ENCODE measurements around the gene ANKRD13C.
A peak's percentile ranks its signal among the peaks of the same experiment; 100 is the strongest.
"Not testable (repeated sequence)": the region's sequence is repeated elsewhere in the genome, so short reads cannot be mapped to it uniquely, and the experiment has no call there.

The ANKRD13C gene, protein sequence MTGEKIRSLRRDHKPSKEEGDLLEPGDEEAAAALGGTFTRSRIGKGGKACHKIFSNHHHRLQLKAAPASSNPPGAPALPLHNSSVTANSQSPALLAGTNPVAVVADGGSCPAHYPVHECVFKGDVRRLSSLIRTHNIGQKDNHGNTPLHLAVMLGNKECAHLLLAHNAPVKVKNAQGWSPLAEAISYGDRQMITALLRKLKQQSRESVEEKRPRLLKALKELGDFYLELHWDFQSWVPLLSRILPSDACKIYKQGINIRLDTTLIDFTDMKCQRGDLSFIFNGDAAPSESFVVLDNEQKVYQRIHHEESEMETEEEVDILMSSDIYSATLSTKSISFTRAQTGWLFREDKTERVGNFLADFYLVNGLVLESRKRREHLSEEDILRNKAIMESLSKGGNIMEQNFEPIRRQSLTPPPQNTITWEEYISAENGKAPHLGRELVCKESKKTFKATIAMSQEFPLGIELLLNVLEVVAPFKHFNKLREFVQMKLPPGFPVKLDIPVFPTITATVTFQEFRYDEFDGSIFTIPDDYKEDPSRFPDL

DNA sequence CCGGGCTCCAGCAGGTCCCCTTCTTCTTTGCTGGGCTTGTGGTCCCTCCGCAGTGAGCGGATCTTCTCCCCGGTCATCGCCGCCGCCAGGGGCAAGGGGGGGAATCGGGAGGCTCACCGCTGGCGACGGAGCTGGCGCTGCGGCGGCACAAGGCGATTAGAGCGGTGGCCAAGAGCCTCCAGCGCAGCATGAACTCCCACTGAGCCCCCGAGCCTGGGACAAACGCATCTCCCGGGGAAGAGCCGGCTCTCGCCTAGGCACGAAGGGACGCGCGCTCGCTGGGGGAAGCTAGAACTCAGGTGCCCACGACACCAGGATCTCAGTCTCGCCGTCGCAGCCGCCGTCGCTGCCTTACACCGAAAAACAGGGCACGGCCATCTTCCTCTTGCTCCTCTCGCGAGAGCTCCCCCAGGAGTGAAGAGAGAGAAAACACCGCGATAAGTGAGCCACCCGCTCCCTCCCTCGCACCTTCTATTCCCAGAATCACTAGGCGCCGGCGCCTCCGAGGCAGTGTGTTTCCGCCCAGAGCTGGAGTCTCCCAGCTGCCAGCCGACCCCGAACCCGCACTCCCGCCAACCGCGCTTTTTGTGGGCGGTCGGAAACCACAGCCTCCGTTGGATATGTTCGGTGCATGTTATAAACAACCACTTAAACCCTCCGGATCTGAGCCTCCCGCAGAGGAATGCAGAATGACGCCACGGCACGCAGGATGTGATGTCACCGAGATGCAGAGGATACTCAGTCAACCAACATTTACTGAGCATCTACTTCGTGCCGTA, at the start of gene ANKRD13C:
Gene ANKRD13C (minus strand): TSS at position 391 of the 779 bp plus-strand sequence. CDS start 314 bp downstream, at position 77.
- DNase-seq = peak; percentile 94 to 95

DNA sequence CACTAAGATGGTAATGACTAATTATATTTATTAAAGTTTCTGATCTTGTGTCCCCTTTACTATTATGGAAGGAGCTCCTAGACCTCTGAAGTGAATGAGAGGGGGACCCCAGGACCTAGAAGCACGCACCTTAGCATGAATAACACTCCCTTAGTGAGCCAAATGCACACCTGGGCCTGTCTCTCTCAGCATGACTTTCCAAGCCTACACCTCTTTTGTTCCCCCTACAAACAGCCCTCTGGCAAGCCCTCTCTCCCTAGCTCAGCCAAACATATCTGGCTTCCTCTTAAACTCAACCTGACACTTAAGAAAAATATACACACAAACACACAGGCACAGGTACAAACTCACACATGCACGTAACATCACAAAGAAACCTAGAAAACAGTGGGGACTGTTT, 49.2 kb upstream of the ANKRD13C start:
- no peak for DNase-seq

DNA sequence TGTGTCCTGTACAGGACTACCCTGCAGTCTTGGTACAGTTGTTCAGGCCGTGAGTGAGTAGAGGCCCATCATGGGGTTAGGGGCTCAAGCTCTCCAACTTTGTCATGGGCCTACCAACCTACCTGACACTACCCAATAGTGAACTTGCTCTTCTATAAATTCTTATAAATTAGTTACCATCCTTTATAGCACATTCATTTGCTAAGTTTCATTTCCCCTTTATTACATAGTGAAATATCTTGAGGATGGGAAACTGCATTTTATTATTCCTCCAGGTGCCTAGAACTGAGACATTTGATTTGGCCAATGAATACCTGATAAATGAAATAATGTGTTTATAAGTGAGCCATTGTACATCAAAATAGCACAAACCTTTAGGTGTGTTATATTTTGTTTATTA, 47.5 kb upstream of the ANKRD13C start:
- no peak for DNase-seq

DNA sequence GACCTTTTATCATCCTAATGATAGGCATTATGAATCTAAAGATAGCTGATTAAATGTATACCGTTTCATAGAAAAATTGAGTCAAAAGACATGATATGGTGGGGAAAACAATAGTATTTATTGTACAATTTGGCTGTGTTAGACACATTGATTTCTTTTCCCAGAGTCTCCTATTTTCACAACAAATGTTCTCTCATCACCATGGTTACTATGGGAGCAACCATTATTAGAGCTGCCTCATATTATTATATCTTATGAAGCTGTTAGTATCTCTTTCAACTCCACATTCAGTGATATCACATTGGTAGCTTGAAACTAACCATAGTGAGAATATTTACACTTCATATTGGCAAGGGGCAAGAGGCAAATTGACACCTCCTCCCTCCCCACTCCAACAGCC, 45.8 kb upstream of the ANKRD13C start:
- no peak for DNase-seq

DNA sequence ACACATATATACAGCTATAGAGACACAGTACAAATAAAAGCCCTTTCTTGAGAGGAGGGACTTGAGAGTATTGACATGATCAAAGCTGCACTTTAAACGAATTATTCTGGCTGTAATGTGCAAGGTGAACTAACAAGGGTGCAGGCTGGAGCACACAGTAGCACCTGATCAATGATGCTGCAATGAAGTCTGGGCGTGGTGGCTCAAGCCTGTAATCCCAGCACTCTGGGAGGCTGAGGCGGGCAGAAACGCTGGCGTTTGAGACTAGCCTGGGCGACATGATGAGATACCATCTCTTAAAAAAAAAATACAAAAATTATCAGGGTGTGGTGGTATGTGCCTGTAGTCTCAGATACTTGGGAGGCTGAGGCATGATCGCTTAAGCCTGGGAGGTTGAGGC, 42.5 kb upstream of the ANKRD13C start:
- DNase-seq = no peak

DNA sequence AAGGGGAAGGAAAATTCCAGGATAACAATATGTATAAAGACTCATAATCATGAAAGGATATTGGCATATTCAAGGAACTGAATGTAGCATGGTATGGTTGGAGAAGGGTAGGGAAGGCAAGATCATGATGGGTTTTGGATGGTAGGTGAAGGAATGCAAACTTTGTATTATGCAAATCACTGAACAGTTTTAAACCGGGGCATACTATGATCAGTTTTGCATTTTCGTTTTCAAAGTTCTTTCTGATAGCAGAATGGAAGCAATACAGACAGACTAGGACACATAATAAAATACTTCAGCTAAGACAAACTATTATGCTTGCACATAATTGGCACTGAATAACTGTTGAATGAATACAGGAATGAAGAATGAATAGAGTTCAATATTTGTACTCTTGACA, 42.1 kb upstream of the ANKRD13C start:
- no peak for DNase-seq

DNA sequence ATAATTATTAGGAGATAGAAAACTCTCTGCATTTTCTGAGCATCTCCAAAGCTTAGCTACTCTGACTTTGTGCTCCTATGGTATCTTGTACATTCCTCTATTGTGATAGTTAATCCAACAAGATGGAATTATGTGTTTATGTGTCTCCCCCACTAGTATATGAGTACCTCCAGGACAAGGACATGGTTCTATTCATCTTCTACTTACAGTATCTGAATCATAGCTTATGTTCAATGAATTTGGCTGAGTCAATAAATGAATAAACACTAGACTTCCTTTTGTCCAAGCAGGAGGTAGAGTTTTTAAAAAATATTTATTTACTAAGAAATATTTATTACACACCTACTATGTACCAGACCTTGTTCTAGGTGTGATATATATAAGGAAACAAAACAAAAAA, 38.1 kb upstream of the ANKRD13C start:
- DNase-seq = no peak

DNA sequence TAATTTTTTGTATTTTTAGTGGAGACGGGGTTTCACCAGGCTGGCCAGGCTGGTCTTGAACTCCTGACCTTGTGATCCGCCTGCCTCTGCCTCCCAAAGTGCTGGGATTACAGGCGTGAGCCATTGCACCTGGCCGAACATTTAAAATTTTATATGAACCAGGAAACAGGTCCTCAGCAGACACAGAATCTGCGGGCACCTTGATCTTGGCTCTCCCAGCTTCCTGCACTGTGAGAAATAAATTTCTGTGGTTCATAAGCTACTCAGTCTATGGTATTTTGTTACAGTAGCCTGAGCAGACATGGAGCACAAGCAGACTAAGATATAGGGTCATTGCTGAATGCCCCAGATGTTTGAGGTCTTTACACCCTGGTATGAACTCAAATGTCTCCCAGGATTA, 33.0 kb upstream of the ANKRD13C start:
- no peak for DNase-seq

DNA sequence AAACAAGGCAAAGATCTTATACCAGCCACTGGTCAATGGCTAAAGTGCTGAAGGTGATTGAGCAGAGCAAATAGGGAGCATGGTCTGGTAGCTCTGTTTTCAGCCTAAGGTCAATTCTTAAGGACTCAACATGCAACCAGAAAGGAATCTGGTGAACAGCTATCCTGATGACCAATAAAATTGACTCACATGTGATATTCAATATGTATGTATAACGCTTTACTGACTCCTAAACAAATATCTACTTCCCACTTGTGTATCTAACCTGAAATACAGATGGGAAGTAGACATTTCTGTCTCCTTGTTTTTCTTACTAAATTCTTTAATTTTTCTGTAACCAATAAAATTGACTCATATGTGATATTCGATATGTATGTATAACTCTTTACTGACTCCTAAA, 31.6 kb upstream of the ANKRD13C start:
- DNase-seq = no peak

DNA sequence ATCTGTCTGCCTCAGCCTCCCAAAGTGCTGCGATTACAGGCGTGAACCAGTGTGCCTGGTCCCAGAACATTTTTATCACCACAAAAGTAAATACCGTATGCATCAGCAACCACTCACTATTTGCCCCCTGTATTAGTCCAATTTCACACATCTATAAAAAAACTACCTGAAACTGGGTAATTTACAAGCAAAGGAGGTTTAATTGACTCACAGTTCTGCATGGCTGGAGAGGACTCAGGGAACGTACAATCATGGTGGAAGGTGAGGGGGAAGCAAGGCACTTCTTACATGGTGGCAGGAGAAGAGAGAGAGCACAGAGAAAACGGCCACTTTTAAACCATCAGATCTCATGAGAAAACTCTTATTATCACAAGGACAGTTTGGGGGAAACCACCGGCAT, 31.0 kb upstream of the ANKRD13C start:
- DNase-seq = no peak

DNA sequence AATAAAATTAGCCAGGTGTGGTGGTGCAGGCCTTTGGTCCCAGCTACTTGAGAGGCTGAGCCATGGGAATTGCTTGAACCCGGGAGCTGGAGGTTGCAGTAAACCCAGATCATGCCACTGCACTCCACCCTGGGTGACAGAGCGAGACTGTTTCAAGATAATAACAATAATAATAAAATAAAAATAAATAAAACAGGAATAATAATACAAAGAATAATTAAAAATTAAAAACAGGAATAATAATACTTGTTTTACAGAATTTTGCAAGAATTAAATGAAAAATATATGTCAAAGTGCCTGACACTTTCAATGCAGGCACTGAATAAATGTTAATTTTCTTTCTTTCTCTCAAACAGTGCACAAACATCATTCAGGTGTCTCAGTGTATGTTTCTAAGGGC, 30.0 kb upstream of the ANKRD13C start:
- no peak for DNase-seq

DNA sequence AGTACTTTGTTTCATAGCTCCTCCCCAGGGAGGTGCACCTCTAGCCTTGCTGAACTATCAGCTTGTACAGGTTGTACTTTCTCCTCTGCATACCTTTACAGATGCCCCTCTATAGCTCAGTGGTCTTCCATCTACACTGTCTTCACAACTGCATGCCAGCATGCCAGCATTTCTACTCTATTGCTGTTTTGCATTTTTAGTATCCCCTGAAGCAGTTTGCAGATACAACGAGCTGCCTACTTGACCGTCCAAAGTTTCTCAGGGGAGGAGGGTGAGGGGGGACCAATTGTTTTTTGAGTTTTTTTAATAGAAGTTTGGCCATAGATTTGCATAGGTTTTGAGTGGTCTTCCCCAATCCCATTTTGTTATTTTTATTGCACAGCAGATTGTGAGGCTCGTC, 29.0 kb upstream of the ANKRD13C start:
- no peak for DNase-seq

DNA sequence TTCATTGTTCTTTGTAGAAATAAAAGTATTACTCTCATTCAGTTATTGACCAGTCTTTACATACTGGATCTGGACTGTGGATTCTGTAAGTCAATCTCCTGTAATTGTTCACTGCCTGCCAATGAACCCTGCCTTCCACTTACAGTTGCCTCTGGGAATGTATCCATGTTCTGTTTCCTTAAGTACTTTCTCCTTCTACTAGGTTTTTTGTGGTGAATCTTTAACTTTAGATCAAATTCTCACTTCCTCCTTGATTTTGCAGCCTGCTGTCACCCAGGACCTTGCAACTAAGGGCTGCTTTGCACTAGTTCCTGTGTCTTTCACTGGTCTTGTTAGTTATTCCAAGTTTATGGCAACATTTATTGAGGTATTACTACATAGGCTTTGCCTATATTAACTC, 28.2 kb upstream of the ANKRD13C start:
- no peak for DNase-seq

DNA sequence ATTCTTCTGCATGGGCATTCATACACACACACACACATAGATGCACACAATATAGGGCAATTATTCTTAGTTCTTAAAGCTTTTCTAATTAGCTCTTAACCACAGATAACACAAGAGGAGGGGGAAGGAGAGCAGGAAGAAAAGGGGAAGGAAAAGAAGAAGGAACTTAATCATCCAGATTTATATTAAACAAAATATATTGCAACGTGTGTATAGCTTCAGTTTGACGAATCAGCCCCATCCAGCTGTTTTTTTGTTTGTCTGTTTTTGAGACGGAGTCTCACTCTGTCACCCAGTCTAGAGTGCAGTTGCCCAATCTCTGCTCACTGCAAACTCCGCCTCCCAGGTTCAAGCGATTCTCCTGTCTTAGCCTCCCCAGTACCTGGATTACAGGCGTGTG, 21.7 kb upstream of the ANKRD13C start:
- DNase-seq = no peak

DNA sequence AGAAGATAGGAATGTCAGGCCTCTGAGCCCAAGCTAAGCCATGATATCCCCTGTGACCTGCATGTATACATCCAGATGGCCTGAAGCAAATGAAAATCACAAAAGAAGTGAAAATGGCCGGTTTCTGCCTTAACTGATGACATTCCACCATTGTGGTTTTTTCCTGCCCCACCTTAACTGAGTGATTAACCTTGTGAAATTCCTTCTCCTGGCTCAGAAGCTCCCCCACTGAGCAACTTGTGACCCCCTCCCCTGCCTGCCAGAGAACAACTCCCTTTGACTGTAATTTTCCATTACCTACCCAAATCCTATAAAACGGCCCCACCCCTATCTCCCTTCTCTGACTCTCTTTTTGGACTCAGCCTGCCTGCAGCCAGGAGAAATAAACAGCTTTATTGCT, 19.1 kb upstream of the ANKRD13C start:
- DNase-seq = not testable (repeated sequence)

DNA sequence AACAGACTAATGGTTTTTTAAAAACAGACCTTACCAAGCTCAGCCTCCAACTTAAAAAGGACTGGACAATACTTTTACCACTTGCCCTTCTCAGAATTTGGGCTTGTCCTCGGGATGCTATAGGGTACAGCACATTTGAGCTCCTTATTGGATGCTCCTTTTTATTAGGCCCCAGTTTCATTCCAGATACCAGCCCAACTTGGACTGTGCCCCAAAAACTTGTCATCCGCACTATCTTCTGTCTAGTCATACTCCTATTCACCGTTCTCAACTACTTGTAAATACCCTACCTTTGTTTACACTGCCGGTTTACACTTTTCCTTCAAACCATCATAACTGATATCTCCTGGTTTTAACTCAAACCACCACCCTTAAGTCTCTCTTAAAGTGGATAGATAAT, 17.9 kb upstream of the ANKRD13C start:
- no peak for DNase-seq

DNA sequence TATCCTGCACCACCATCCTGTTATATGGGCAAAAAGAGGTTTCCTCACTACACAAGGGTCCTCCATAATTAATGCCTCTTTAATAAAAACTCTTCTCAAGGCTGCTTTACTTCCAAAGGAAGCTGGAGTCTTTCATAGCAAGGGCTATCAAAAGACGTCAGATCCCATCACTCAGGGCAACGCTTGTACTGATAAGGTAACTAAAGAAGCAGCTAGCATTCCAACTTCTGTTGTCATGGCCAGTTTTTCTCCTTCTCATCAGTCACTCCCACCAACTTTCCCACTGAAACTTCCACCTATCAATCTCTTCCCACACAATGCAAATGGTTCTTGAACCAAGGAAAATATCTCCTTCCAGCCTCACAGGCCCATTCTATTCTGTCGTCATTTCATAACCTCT, 17.1 kb upstream of the ANKRD13C start:
- DNase-seq = not testable (repeated sequence)

DNA sequence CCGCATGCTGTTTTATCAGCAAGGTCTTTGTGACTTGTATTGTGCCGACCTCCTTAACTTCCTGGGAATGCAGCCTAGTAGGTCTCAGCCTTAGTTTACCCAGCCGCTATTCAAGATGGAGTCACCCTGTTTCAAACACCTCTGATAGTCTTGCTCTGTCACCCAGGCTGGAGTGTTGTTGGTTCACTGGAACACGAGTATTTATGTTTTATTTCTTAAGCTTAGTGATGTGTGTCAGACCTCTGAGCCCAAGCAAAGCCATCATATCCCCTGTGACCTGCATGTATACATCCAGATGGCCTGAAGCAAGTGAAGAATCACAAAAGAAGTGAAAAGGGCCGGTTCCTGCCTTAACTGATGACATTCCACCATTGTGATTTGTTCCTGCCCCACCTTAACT, 12.9 kb upstream of the ANKRD13C start:
- DNase-seq = not testable (repeated sequence)

DNA sequence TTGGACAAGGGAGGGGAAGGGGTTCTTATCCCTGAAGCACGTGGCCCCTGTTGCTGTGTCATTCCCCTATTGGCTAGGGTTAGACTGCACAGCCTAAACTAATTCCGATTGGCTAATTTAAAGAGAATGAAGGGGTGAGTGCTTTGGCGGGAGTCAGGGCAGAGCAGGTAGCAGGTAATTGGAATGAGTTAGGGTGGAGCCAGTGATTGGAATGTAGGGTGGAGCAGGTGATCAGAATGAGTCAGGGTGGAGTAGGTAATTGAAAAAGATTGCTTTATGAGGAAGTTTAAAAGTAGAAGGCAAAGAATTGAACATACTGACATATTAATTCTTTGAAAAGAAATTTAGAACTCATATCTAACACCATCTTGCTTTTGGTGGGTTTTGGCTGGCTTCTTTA, 12.5 kb upstream of the ANKRD13C start:
- DNase-seq = not testable (repeated sequence)

DNA sequence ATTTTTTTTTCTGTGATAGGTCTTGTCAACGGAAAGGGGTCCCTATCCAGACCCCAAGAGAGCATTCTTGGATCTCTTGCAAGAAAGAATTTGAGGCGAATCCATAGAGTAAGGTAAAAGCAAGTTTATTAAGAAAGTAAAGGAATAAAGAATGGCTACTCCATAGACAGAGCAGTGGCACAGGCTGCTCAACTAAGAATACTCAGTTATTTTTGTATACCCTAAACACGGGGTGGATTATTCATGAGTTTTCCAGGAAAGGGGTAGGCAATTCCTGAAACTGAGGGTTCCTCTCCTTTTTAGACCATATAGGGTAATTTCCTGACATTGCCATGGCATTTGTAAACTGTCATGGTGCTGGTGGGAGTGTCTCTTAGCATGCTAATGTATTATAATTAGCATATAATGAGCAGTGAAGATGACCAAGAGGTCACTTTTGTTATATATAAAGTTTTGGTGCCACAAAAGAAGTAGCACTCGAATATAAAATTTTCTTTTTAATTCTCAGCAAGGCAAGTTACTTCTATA, 12.0 kb upstream of the ANKRD13C start:
- DNase-seq = not testable (repeated sequence)

DNA sequence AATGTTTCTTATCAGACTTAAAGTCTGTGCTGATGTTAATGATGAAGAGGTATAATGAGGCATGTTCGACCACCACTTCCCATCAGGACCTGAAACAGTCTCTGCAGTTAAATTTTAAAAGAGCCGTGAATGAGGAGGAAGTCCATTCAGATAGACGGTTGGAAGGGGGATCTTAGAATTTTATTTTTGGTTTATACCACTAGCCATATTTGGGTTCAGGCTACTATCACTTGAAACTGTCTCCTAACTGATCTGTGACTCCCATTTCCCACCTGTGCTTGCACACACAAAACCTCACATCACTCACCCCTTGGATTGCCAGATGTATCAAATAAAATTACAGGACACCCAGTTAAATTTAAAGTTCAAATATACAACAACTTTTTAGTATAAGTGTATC, 9.9 kb upstream of the ANKRD13C start:
- DNase-seq = no peak

DNA sequence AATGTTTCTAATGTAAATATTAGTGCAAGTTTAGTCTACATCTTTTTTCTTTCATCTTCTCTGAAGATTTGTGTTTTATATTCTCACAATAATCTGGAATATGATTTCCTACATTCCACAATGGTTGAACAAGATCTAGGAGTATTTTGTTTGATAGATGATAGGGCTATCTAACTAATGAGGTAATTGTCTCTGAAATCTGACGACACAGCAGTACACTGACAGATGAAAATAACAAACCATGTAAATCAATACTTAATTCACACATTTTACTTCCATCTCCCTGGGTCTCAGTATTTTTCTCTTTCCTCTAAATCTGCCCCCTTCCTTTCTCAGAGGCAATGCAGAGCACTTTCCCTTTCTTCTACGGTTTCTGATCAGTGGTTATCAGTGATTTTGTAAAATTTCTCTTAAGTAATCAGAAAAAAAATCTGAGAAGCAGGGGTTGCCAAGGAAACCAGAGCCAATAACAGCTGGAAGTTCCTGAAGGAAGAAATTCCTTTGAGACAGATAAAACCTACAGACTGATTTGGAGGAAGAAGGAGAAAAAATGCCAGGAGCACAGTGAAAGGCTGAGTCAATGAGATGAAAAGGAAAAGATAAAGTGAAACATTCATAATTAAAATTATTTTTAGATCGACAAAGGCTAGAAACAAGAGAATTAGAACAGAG, 7.3 kb upstream of the ANKRD13C start:
- no peak for DNase-seq

DNA sequence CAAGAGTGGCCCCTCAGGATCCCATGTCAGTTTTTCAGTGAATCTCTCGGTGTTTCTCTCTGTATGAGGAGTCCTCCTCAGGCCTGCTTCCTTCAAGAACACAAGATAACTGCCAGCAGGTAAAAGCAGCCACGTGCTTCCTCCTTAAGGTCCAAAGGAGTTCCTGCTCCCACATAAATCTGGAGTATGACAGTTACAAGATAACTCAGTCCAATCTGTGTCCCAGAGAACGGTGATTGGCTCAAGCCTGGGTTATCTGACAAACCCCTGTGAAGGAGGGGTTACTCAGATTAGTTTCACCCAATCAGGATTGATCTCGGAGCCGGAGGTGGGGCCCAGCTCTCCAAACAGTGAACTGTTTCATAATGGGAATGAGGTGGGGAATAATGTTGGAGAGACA, 5.8 kb upstream of the ANKRD13C start:
- no peak for DNase-seq

Measured in CD4-positive, alpha-beta T cell treated with Interleukin-4 for 1 hour (primary cell).